OCI-LY3 (cell line): ENCODE results near the gene SH2D5.

Experiments used
- EZH2phosphoT487 ChIP-seq: fragments of 200-600 bp; shearing (Covaris generic); IDR thresholded peaks from 2 replicates; pipeline ENCODE4 v1.6.1; 2018; ENCODE audit warnings: antibody characterized with exemption, mixed run types, low read depth
- TF ChIP-seq, protein P1 (sequence below): fragments of 200-600, 300-600 bp; sonication (generic); IDR thresholded peaks from 2 replicates; pipeline ENCODE4 v1.5.1; 2014; ENCODE audit warnings: antibody characterized with exemption, low read length, low read depth

DNA sequence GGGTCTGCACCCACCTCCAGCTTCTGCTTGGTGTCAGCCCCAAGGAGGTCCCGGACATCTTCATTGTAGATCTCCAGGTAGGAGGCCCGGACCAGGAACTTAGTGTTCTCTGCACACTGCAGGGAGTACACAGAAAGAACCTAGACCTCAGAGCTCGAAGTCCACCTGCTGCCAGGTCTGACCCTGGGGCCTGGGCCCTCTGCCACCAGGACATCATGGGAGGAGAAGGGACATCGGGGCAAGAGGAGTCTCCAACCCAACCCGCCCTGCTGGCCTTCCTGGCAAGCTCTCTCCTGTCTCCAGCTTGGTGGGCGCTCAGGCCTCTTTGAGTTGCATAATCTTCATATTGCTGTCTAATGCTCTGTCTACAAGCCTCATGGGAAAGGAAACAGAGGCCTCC lies 19.1 kb downstream of the SH2D5 start:
- TF ChIP-seq, protein P1, sequence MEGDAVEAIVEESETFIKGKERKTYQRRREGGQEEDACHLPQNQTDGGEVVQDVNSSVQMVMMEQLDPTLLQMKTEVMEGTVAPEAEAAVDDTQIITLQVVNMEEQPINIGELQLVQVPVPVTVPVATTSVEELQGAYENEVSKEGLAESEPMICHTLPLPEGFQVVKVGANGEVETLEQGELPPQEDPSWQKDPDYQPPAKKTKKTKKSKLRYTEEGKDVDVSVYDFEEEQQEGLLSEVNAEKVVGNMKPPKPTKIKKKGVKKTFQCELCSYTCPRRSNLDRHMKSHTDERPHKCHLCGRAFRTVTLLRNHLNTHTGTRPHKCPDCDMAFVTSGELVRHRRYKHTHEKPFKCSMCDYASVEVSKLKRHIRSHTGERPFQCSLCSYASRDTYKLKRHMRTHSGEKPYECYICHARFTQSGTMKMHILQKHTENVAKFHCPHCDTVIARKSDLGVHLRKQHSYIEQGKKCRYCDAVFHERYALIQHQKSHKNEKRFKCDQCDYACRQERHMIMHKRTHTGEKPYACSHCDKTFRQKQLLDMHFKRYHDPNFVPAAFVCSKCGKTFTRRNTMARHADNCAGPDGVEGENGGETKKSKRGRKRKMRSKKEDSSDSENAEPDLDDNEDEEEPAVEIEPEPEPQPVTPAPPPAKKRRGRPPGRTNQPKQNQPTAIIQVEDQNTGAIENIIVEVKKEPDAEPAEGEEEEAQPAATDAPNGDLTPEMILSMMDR = no peak
- TF ChIP-seq EZH2phosphoT487 = no peak
